Measurements from ENCODE around the gene ARHGEF33. TPM values are rescaled to one million over a fixed set of nuclear protein-coding genes. Genes with fewer than 3 reads are reported as not detected.

The ARHGEF33 gene
- polyA plus RNA-seq, 1 donor from 2014 or later, result 1.5 TPM

DNA sequence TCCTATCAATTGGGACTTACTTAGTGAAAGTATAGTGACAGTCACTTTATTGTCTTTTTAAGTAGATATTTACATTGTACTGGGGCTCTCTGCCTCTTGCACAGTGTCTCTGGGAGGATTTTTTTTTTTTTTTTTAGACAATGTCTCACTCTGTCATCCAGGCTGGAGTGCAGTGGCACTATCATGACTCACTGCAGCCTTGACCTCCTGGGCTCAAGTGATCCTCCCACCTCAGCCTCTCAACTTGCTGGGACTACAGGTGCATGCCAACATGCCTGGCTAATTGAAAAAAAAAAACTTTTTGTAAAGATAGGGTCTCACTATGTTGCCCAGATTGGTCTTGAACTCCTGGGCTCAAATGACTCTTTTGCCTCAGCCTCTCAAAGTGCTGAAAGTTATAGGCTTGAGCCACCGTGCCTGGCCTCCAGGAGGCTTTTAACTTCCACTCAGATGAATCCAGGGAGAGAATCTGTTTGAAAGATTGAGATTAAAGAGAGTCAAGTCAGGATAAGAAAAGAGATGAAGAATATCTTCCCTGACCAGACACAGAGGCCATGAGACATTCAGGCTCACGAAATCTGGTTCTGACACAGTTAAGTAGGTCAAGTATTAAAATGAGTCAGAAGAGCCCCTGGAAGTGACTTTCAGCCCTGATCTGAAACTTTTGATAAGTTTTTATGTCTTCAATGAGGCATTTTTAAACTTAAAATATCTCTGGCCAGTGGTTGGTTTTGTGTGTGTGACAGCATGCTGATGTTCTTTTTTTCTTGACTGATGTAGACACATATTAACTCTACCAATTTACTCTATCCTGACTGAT is 18.3 kb downstream of the ARHGEF33 start:
- H3K9me2 ChIP-seq (ENCODE audit: insufficient read depth, low read length), result no peaks in the 10 kb centered on the region
- H3K4me2 ChIP-seq (ENCODE audit: low read length), result no peak overlapping the region
- H3K36me3 ChIP-seq (ENCODE audit: insufficient read depth, low read length), result no peaks in the 10 kb centered on the region

DNA sequence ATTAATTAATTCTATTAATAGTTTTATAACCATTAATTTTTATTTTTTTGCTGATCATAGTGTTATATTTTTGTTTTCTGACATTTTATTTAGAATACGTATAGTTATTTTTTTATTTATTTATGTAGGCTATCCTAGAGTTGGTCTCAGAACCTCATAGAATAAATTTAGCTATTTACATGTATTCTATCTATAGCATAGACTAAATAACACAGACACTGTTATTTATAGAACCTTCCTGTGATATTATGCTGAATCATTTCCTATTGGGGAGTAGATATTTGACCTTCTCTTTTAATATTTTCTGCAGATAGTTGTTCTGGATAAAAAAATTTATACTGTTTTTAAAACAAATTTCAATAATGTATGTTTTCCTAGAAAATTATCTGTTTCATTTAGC is 20.2 kb downstream of the ARHGEF33 start:
- Histone ChIP-seq H3K36me3 (ENCODE audit: insufficient read depth, low read length) (no peaks in the 10 kb centered on the region), H3K27ac (ENCODE audit: low read length) (no peak overlapping the region), H2AFZ (ENCODE audit: low read depth, low read length) (no peak overlapping the region), H3K9me3 (ENCODE audit: low read length) (no peaks in the 10 kb centered on the region), H3K4me2 (ENCODE audit: low read length) (no peak overlapping the region), H4K20me1 (ENCODE audit: insufficient read depth) (no peaks in the 10 kb centered on the region), H3K9ac (ENCODE audit: low read length) (no peak overlapping the region), H3K9me2 (ENCODE audit: insufficient read depth, low read length) (no peaks in the 10 kb centered on the region), H3K27me3 (ENCODE audit: insufficient read depth, low read depth, low read length) (no peaks in the 10 kb centered on the region), H3K79me2 (replicated peaks; ENCODE audit: insufficient read depth, low read length) (no peaks in the 10 kb centered on the region), H3F3A (ENCODE audit: insufficient read depth, low read length, poor library complexity, severe bottlenecking) (no peaks in the 10 kb centered on the region), H3K4me3 (ENCODE audit: low read length) (no peak overlapping the region)
- TF ChIP-seq SMC3 (conservative IDR thresholded peaks at IDR 0.05; ENCODE audit: poor library complexity), result no peak
- TF ChIP-seq EZH2 (IDR thresholded peaks at IDR 0.05; ENCODE audit: borderline replicate concordance, insufficient read depth, low read length, poor library complexity, severe bottlenecking), result no peak
- no peak for TF ChIP-seq RAD21 (conservative IDR thresholded peaks at IDR 0.05)
- TF ChIP-seq, protein P1, sequence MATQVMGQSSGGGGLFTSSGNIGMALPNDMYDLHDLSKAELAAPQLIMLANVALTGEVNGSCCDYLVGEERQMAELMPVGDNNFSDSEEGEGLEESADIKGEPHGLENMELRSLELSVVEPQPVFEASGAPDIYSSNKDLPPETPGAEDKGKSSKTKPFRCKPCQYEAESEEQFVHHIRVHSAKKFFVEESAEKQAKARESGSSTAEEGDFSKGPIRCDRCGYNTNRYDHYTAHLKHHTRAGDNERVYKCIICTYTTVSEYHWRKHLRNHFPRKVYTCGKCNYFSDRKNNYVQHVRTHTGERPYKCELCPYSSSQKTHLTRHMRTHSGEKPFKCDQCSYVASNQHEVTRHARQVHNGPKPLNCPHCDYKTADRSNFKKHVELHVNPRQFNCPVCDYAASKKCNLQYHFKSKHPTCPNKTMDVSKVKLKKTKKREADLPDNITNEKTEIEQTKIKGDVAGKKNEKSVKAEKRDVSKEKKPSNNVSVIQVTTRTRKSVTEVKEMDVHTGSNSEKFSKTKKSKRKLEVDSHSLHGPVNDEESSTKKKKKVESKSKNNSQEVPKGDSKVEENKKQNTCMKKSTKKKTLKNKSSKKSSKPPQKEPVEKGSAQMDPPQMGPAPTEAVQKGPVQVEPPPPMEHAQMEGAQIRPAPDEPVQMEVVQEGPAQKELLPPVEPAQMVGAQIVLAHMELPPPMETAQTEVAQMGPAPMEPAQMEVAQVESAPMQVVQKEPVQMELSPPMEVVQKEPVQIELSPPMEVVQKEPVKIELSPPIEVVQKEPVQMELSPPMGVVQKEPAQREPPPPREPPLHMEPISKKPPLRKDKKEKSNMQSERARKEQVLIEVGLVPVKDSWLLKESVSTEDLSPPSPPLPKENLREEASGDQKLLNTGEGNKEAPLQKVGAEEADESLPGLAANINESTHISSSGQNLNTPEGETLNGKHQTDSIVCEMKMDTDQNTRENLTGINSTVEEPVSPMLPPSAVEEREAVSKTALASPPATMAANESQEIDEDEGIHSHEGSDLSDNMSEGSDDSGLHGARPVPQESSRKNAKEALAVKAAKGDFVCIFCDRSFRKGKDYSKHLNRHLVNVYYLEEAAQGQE (IDR thresholded peaks at IDR 0.05; ENCODE audit: borderline replicate concordance), result no peak
- no peak for TF ChIP-seq EP300 (conservative IDR thresholded peaks at IDR 0.05; ENCODE audit: poor library complexity, severe bottlenecking)
- TF ChIP-seq, protein P2, sequence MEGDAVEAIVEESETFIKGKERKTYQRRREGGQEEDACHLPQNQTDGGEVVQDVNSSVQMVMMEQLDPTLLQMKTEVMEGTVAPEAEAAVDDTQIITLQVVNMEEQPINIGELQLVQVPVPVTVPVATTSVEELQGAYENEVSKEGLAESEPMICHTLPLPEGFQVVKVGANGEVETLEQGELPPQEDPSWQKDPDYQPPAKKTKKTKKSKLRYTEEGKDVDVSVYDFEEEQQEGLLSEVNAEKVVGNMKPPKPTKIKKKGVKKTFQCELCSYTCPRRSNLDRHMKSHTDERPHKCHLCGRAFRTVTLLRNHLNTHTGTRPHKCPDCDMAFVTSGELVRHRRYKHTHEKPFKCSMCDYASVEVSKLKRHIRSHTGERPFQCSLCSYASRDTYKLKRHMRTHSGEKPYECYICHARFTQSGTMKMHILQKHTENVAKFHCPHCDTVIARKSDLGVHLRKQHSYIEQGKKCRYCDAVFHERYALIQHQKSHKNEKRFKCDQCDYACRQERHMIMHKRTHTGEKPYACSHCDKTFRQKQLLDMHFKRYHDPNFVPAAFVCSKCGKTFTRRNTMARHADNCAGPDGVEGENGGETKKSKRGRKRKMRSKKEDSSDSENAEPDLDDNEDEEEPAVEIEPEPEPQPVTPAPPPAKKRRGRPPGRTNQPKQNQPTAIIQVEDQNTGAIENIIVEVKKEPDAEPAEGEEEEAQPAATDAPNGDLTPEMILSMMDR (IDR thresholded peaks at IDR 0.05; ENCODE audit: poor library complexity, severe bottlenecking), result no peak
- no peak for TF ChIP-seq MXI1 (conservative IDR thresholded peaks at IDR 0.05; ENCODE audit: poor library complexity, severe bottlenecking)
- no peak for TF ChIP-seq POLR2AphosphoS5 (IDR thresholded peaks at IDR 0.05)
- no peak for TF ChIP-seq TAF1 (IDR thresholded peaks at IDR 0.05; ENCODE audit: low read depth)

More for the DNA sequence above, 18.3 kb downstream of the ARHGEF33 start:
- no peak overlapping the region for H3K4me3 ChIP-seq (ENCODE audit: low read length)
- no peaks in the 10 kb centered on the region for H3K9me3 ChIP-seq (ENCODE audit: low read length)
- H3K27me3 ChIP-seq (ENCODE audit: insufficient read depth, low read depth, low read length), result no peaks in the 10 kb centered on the region
- no peaks in the 10 kb centered on the region for H4K20me1 ChIP-seq (ENCODE audit: insufficient read depth)
- H3F3A ChIP-seq (ENCODE audit: insufficient read depth, low read length, poor library complexity, severe bottlenecking), result no peaks in the 10 kb centered on the region
- H3K79me2 ChIP-seq (replicated peaks; ENCODE audit: insufficient read depth, low read length), result no peaks in the 10 kb centered on the region
- H3K27ac ChIP-seq (ENCODE audit: low read length), result no peak overlapping the region
- H3K9ac ChIP-seq (ENCODE audit: low read length), result no peak overlapping the region
- no peak for TF ChIP-seq TAF1 (IDR thresholded peaks at IDR 0.05; ENCODE audit: low read depth)
- no peak for TF ChIP-seq POLR2AphosphoS5 (IDR thresholded peaks at IDR 0.05)
- TF ChIP-seq EP300 (conservative IDR thresholded peaks at IDR 0.05; ENCODE audit: poor library complexity, severe bottlenecking), result no peak
- TF ChIP-seq MXI1 (conservative IDR thresholded peaks at IDR 0.05; ENCODE audit: poor library complexity, severe bottlenecking), result no peak
- H2AFZ ChIP-seq (ENCODE audit: low read depth, low read length), result no peak overlapping the region
